Measurements from ENCODE around the gene KCNH6.

- TF ChIP-seq CTCF (conservative IDR thresholded peaks at IDR 0.05; ENCODE audit: low read depth, low read length) (no peak), EZH2 (IDR thresholded peaks at IDR 0.05; ENCODE audit: borderline replicate concordance, low read depth, low read length, poor library complexity, severe bottlenecking) (no peak)
Observed at GRCh38 chr17:63588797-63589196, 65.6 kb downstream of the KCNH6 start.

Measured in A673 (cell line).